HEK293 (cell line): ENCODE measurements around the gene RBM42.

Experiments
- CTCF ChIA-PET: fragments of 350-600 bp; formaldehyde crosslinking; extraction: SDS; loops from one replicate; lab custom pipeline; 2021; ENCODE audit warnings: antibody characterized with exemption; lab: Yijun Ruan, JAX
- POLR2A ChIA-PET: fragments of 300-600 bp; formaldehyde crosslinking; extraction: SDS; loops from one replicate; lab custom pipeline; 2020; ENCODE audit warnings: antibody characterized with exemption, inconsistent platforms; lab: Yijun Ruan, JAX
- H3K27ac ChIP-seq: fragments of 200-500 bp; sonication (Bioruptor generic); 2 replicates; pipeline ENCODE4 v1.5.1; 2014; ENCODE audit warnings: low read depth, low read length, control low read depth, inconsistent platforms; ENCODE audit errors: extremely low read depth
- H3K36me3 ChIP-seq, 2 experiments: fragments of 200-500 bp in 1 of 2; sonication (Bioruptor generic) in 1 of 2; 1 replicate in 1 of 2; 2 replicates in 1 of 2; pipeline ENCODE4 v1.5.1; 2014 to 2017; ENCODE audit warnings: inconsistent platforms in 2 of 2, low read length in 2 of 2; ENCODE audit not compliant: control insufficient read depth in 2 of 2, insufficient read depth in 1 of 2
- H3K4me1 ChIP-seq: fragments of 200-500 bp; sonication (Bioruptor generic); 2 replicates; pipeline ENCODE4 v1.5.1; 2014; ENCODE audit warnings: mild to moderate bottlenecking, low read length, inconsistent platforms; ENCODE audit not compliant: control insufficient read depth, insufficient read depth
- H3K4me3 ChIP-seq: 2 replicates; pipeline ENCODE4 v1.5.1; 2011; ENCODE audit warnings: low read depth, mild to moderate bottlenecking, control low read depth, low read length, moderate library complexity
- H3K9me3 ChIP-seq: fragments of 200-500 bp; sonication (Bioruptor generic); 2 replicates; pipeline ENCODE4 v1.5.1; 2014; ENCODE audit warnings: low read depth, low read length, inconsistent platforms; ENCODE audit not compliant: control insufficient read depth, insufficient read depth
- ATF2 ChIP-seq: fragments of 450-650 bp; formaldehyde crosslinking; IDR thresholded peaks from 2 replicates; pipeline ENCODE4 v1.5.1; 2016; ENCODE audit warnings: missing biosample characterization, missing genetic modification characterization, low read depth
- HOXA7 ChIP-seq: sonication (generic); formaldehyde crosslinking; IDR thresholded peaks from 2 replicates; pipeline ENCODE4 v1.8.1; 2022; ENCODE audit warnings: missing genetic modification reagents, borderline replicate concordance
- HOXC10 ChIP-seq: sonication (generic); formaldehyde crosslinking; IDR thresholded peaks from 2 replicates; pipeline ENCODE4 v1.8.1; 2023; ENCODE audit warnings: mild to moderate bottlenecking, missing genetic modification reagents
- KLF10 ChIP-seq: fragments of 450-650 bp; IDR thresholded peaks from 2 replicates; pipeline ENCODE4 v1.5.1; 2018; ENCODE audit warnings: missing biosample characterization, mild to moderate bottlenecking, missing genetic modification characterization
- KLF17 ChIP-seq: fragments of 450-650 bp; formaldehyde crosslinking; IDR thresholded peaks from 2 replicates; pipeline ENCODE4 v1.5.1; 2016; ENCODE audit warnings: missing biosample characterization, missing genetic modification characterization
- OSR2 ChIP-seq: fragments of 450-650 bp; formaldehyde crosslinking; IDR thresholded peaks from 2 replicates; pipeline ENCODE4 v1.5.1; 2016; ENCODE audit warnings: missing biosample characterization, missing genetic modification characterization
- REPIN1 ChIP-seq: fragments of 450-650 bp; formaldehyde crosslinking; IDR thresholded peaks from 2 replicates; pipeline ENCODE4 v1.5.1; 2017; ENCODE audit warnings: missing biosample characterization, missing genetic modification characterization, low read depth
- ZBTB20 ChIP-seq: fragments of 450-650 bp; formaldehyde crosslinking; IDR thresholded peaks from 2 replicates; pipeline ENCODE4 v1.5.1; 2016; ENCODE audit warnings: missing biosample characterization, missing genetic modification characterization
- ZBTB21 ChIP-seq: fragments of 450-650 bp; formaldehyde crosslinking; IDR thresholded peaks from 2 replicates; pipeline ENCODE4 v1.5.1; 2017; ENCODE audit warnings: missing biosample characterization, missing genetic modification characterization
- ZBTB8A ChIP-seq: fragments of 450-650 bp; formaldehyde crosslinking; IDR thresholded peaks from 2 replicates; pipeline ENCODE4 v1.5.1; 2016; ENCODE audit warnings: missing biosample characterization, missing genetic modification characterization
- ZEB2 ChIP-seq: fragments of 450-650 bp; formaldehyde crosslinking; IDR thresholded peaks from 2 replicates; pipeline ENCODE4 v1.5.1; 2016; ENCODE audit warnings: missing biosample characterization, missing genetic modification characterization
- ZFP69B ChIP-seq: fragments of 450-650 bp; formaldehyde crosslinking; IDR thresholded peaks from 2 replicates; pipeline ENCODE4 v1.5.1; 2016; ENCODE audit warnings: missing biosample characterization, missing genetic modification characterization
- ZNF132 ChIP-seq: fragments of 450-650 bp; formaldehyde crosslinking; IDR thresholded peaks from 2 replicates; pipeline ENCODE4 v1.5.1; 2017; ENCODE audit warnings: missing biosample characterization, missing genetic modification characterization, borderline replicate concordance
- ZNF140 ChIP-seq: fragments of 450-650 bp; formaldehyde crosslinking; IDR thresholded peaks from 2 replicates; pipeline ENCODE4 v1.5.1; 2016; ENCODE audit warnings: missing biosample characterization, missing genetic modification characterization
- ZNF148 ChIP-seq: fragments of 450-650 bp; formaldehyde crosslinking; IDR thresholded peaks from 2 replicates; pipeline ENCODE4 v1.5.0; 2017; ENCODE audit warnings: missing biosample characterization, missing genetic modification characterization, borderline replicate concordance
- ZNF221 ChIP-seq: fragments of 450-650 bp; formaldehyde crosslinking; IDR thresholded peaks from 2 replicates; pipeline ENCODE4 v1.5.1; 2017; ENCODE audit warnings: missing biosample characterization, missing genetic modification characterization, borderline replicate concordance
- ZNF23 ChIP-seq: fragments of 450-650 bp; formaldehyde crosslinking; IDR thresholded peaks from 2 replicates; pipeline ENCODE4 v1.5.1; 2016; ENCODE audit warnings: missing biosample characterization, missing genetic modification characterization, borderline replicate concordance
- ZNF248 ChIP-seq: fragments of 450-650 bp; formaldehyde crosslinking; IDR thresholded peaks from 2 replicates; pipeline ENCODE4 v1.5.1; 2017; ENCODE audit warnings: missing biosample characterization, missing genetic modification characterization
- ZNF391 ChIP-seq: fragments of 450-650 bp; formaldehyde crosslinking; IDR thresholded peaks from 2 replicates; pipeline ENCODE4 v1.5.1; 2016; ENCODE audit warnings: low read depth, missing biosample characterization, missing genetic modification characterization, borderline replicate concordance
- ZNF580 ChIP-seq: fragments of 450-650 bp; formaldehyde crosslinking; IDR thresholded peaks from 2 replicates; pipeline ENCODE4 v1.5.1; 2016; ENCODE audit warnings: missing biosample characterization, missing genetic modification characterization
- ZNF660 ChIP-seq: fragments of 450-650 bp; IDR thresholded peaks from 2 replicates; pipeline ENCODE4 v1.5.1; 2018; ENCODE audit warnings: missing biosample characterization, mild to moderate bottlenecking, missing genetic modification characterization
- ZNF664 ChIP-seq: fragments of 450-650 bp; formaldehyde crosslinking; IDR thresholded peaks from 2 replicates; pipeline ENCODE4 v1.5.1; 2016; ENCODE audit warnings: missing biosample characterization, missing genetic modification characterization
- ZNF670 ChIP-seq: fragments of 450-650 bp; formaldehyde crosslinking; IDR thresholded peaks from 2 replicates; pipeline ENCODE4 v1.5.1; 2016; ENCODE audit warnings: missing biosample characterization, missing genetic modification characterization, low read depth
- ZNF692 ChIP-seq: fragments of 450-650 bp; formaldehyde crosslinking; IDR thresholded peaks from 2 replicates; pipeline ENCODE4 v1.5.1; 2016; ENCODE audit warnings: missing biosample characterization, missing genetic modification characterization
- ZNF768 ChIP-seq: fragments of 450-650 bp; formaldehyde crosslinking; IDR thresholded peaks from 2 replicates; pipeline ENCODE4 v1.5.1; 2018; ENCODE audit warnings: missing biosample characterization, mild to moderate bottlenecking, missing genetic modification characterization
- ZNF837 ChIP-seq: fragments of 450-650 bp; formaldehyde crosslinking; IDR thresholded peaks from 2 replicates; pipeline ENCODE4 v1.5.1; 2016; ENCODE audit warnings: missing biosample characterization, missing genetic modification characterization

Gene RBM42

GRCh38 chr19:35643255-35644205, 14.7 kb downstream of the RBM42 start:
- Histone ChIP-seq H3K4me1 (peaks cover 33% of the 10 kb centered on the region), H3K4me3 (peak overlapping the region; percentile 42), H3K9me3 (no peaks in the 10 kb centered on the region), H3K27ac (peak overlapping the region; percentile 91), H3K36me3 (peaks cover 0 to 4% of the 10 kb centered on the region in 2 experiments; a peak in 1 of 3 replicates)
- CTCF ChIA-PET, result interaction anchor here (0.6 to 1.3 kb wide), 10 partner anchors 14 to 226 kb away, joined by 3 to 8 read pairs (median 3); no protein-coding TSS in a partner anchor
- POLR2A ChIA-PET, result interaction anchor here (0.5 to 3.8 kb wide), 35 partner anchors 8 to 1426 kb away, joined by 3 to 42 read pairs (median 6); partner anchors contain the start of genes HAUS5, LIN37, NFKBID and PSENEN
- peak; percentile 93 for TF ChIP-seq ZNF580 (tag by site-specific recombination)
- TF ChIP-seq ZNF221 (tag by site-specific recombination), result peak; percentile 38; the same call in 1 of the 2 replicates
- peak; percentile 83 for TF ChIP-seq ZBTB21 (tag by site-specific recombination)
- TF ChIP-seq ZNF837 (tag by site-specific recombination), result peak; percentile 91; the same call in 1 of the 2 replicates
- TF ChIP-seq ZNF148, result no peak
- peak; percentile 78 for TF ChIP-seq ZBTB8A (tag by site-specific recombination)
- TF ChIP-seq ZNF768 (tag by site-specific recombination), result no peak
- peak; percentile 99 for TF ChIP-seq ZNF391 (tag by site-specific recombination)
- peak; percentile 100 for TF ChIP-seq ZNF692 (tag by site-specific recombination)
- peak; percentile 93 for TF ChIP-seq ZBTB20 (tag by site-specific recombination)
- TF ChIP-seq ZNF248 (tag by site-specific recombination), result no peak
- no peak; the same call in 1 of the 2 replicates for TF ChIP-seq HOXA7
- TF ChIP-seq ZNF660 (tag by site-specific recombination), result peak; percentile 96
- TF ChIP-seq KLF17, result peak; percentile 99
- peak; percentile 56; the same call in 1 of the 2 replicates for TF ChIP-seq OSR2 (tag by site-specific recombination)
- peak; percentile 99 for TF ChIP-seq REPIN1
- TF ChIP-seq ZNF670 (tag by site-specific recombination), result no peak
- no peak for TF ChIP-seq ZNF23
- TF ChIP-seq KLF10, result peak; percentile 93
- TF ChIP-seq ZFP69B, result peak; percentile 100
- peak; percentile 13; the same call in 1 of the 2 replicates for TF ChIP-seq ZNF664 (tag by site-specific recombination)
- TF ChIP-seq ZNF132, result no peak
- TF ChIP-seq ZNF140 (tag by site-specific recombination), result no peak
- TF ChIP-seq ZEB2 (tag by site-specific recombination), result peak; percentile 96
- TF ChIP-seq HOXC10 (CRISPR knock-in tag), result no peak
- no peak for TF ChIP-seq ATF2
